Upper lobe of left lung (tissue), 4 donors: Measurements from ENCODE around the gene ACKR3.
A peak's percentile ranks its signal among the peaks of the same experiment; 100 is the strongest.

Experiments used
- CTCF ChIP-seq, 6 experiments: fragments of 450-650 bp in 4 of 6; fragments of 200-600 bp in 2 of 6; sonication (generic) in 2 of 6; IDR thresholded peaks; one replicate each; pipeline ENCODE4 v1.5.1; 2016 to 2019; ENCODE audit warnings: antibody characterized with exemption in 6 of 6
- EP300 ChIP-seq, 4 donors: sonication (generic); formaldehyde crosslinking; IDR thresholded peaks; one replicate each; pipeline ENCODE4 v1.5.1; 2017; ENCODE audit warnings: antibody characterized with exemption in 4 of 4, control low read depth in 2 of 4
- POLR2A ChIP-seq, 4 donors: fragments of 450-650 bp; IDR thresholded peaks; one replicate each; pipeline ENCODE4 v1.5.1; 2016 to 2017; ENCODE audit warnings: antibody characterized with exemption in 4 of 4, mild to moderate bottlenecking in 2 of 4
- POLR2AphosphoS5 ChIP-seq, 2 donors: sonication (generic); formaldehyde crosslinking; IDR thresholded peaks; one replicate each; pipeline ENCODE4 v1.5.1; 2017; ENCODE audit warnings: antibody characterized with exemption in 2 of 2

DNA sequence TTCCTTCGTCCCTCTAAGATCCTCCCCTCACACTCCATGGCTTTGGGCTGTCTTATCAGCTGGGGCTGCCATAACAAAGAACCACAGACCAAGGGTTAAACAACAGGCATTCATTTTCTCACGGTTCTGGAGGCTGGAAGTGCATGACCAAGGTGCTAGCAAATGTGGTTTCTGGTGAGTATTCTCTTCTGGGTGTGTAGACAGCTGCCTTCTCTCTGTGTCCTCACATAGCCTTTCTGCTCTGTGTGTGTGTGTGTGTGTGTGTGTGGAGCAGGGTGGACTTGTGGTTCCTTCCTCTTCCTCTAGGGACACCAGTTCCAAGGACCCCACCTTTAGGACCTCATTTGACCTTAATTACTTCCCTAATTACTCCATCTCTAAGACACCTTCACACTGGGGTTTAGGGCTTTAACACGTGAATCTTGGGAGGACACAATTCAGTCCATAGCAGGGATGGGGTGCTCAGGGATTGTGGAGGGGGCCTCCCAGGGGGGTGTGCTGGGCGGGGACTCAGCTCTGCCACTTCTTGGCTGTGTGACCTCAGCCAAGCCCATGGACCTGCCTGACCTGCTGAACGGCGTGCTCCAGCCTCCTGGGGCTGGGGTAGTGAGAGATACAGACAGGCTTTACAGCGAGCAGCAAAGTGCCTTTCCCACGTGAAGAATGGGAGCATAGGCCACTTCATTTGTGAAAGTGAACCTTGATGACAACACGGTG lies 38.0 kb downstream of the ACKR3 start:
- TF ChIP-seq POLR2A (IDR thresholded peaks at IDR 0.05) (no peak), CTCF (IDR thresholded peaks at IDR 0.05) (peak in 1 of 6 experiments; percentile 17), POLR2AphosphoS5 (IDR thresholded peaks at IDR 0.05) (no peak), EP300 (IDR thresholded peaks at IDR 0.05) (no peak)
